Neural progenitor cell (in vitro differentiated cells): ENCODE measurements around the gene KLHL36.

Experiments
- CTCF ChIP-seq: fragments of 200-600 bp; sonication (generic); IDR thresholded peaks from 2 replicates; pipeline ENCODE4 v1.5.1; 2017; ENCODE audit warnings: antibody characterized with exemption, mild to moderate bottlenecking
- EZH2 ChIP-seq: fragments of 200-600 bp; sonication (generic); IDR thresholded peaks from 2 replicates; pipeline ENCODE4 v1.6.1; 2017; ENCODE audit warnings: antibody characterized with exemption, mild to moderate bottlenecking, moderate library complexity
- EZH2phosphoT487 ChIP-seq: fragments of 200-600 bp; sonication (generic); IDR thresholded peaks from 2 replicates; pipeline ENCODE4 v1.6.1; 2017; ENCODE audit warnings: antibody characterized with exemption

- no peak for TF ChIP-seq CTCF
- no peak for TF ChIP-seq EZH2
- no peak for TF ChIP-seq EZH2phosphoT487
Measured at GRCh38 chr16:84685210-84685609, 36.9 kb downstream of the KLHL36 start.
